Measurements from ENCODE around the gene KCNH5.

The KCNH5 gene

GRCh38 chr14:63009495-63009894 lies 35.8 kb downstream of the KCNH5 start:
- no peak for DNase-seq (ENCODE audit: low read depth in 3 of 3, low spot score in 1 of 3)

- DNase-seq (ENCODE audit: low read depth in 3 of 3, low spot score in 1 of 3) = no peak
Measured at GRCh38 chr14:63006531-63006930, 38.7 kb downstream of the KCNH5 start.

- no peak for DNase-seq (ENCODE audit: low read depth in 3 of 3, low spot score in 1 of 3)
Measured at GRCh38 chr14:62994096-62994495, 51.2 kb downstream of the KCNH5 start.

GRCh38 chr14:62988967-62989366 lies 56.3 kb downstream of the KCNH5 start:
- DNase-seq (ENCODE audit: low read depth in 3 of 3, low spot score in 1 of 3) = no peak

GRCh38 chr14:62983821-62984220 lies 61.4 kb downstream of the KCNH5 start:
- no peak for DNase-seq (ENCODE audit: low read depth in 3 of 3, low spot score in 1 of 3)

GRCh38 chr14:62980693-62981092 lies 64.6 kb downstream of the KCNH5 start:
- no peak for DNase-seq (ENCODE audit: low read depth in 3 of 3, low spot score in 1 of 3)

- DNase-seq (ENCODE audit: low read depth in 3 of 3, low spot score in 1 of 3) = no peak
Measured at GRCh38 chr14:62957562-62957961, 87.7 kb downstream of the KCNH5 start.

GRCh38 chr14:62956413-62956812 lies 88.8 kb downstream of the KCNH5 start:
- DNase-seq (ENCODE audit: low read depth in 3 of 3, low spot score in 1 of 3) = no peak

- DNase-seq (ENCODE audit: low read depth in 3 of 3, low spot score in 1 of 3) = no peak
Measured at GRCh38 chr14:62954165-62954564, 91.1 kb downstream of the KCNH5 start.

GRCh38 chr14:62952226-62952625 lies 93.0 kb downstream of the KCNH5 start:
- DNase-seq (ENCODE audit: low read depth in 3 of 3, low spot score in 1 of 3) = no peak

GRCh38 chr14:62947301-62947700 lies 98.0 kb downstream of the KCNH5 start:
- no peak for DNase-seq (ENCODE audit: low read depth in 3 of 3, low spot score in 1 of 3)

GRCh38 chr14:62946221-62946620 lies 99.0 kb downstream of the KCNH5 start:
- no peak for DNase-seq (ENCODE audit: low read depth in 3 of 3, low spot score in 1 of 3)

GRCh38 chr14:62943202-62943601 lies 102.1 kb downstream of the KCNH5 start:
- no peak for DNase-seq (ENCODE audit: low read depth in 3 of 3, low spot score in 1 of 3)

- DNase-seq (ENCODE audit: low read depth in 3 of 3, low spot score in 1 of 3) = no peak
Measured at GRCh38 chr14:62939970-62940369, 105.3 kb downstream of the KCNH5 start.

GRCh38 chr14:62938778-62939177 lies 106.5 kb downstream of the KCNH5 start:
- no peak for DNase-seq (ENCODE audit: low read depth in 3 of 3, low spot score in 1 of 3)

GRCh38 chr14:62934439-62934838 lies 110.8 kb downstream of the KCNH5 start:
- DNase-seq (ENCODE audit: low read depth in 3 of 3, low spot score in 1 of 3) = no peak

GRCh38 chr14:62921466-62921865 lies 123.8 kb downstream of the KCNH5 start:
- DNase-seq (ENCODE audit: low read depth in 3 of 3, low spot score in 1 of 3) = no peak

GRCh38 chr14:62916551-62916950 lies 128.7 kb downstream of the KCNH5 start:
- no peak for DNase-seq (ENCODE audit: low read depth in 3 of 3, low spot score in 1 of 3)

- DNase-seq (ENCODE audit: low read depth in 3 of 3, low spot score in 1 of 3) = no peak
Measured at GRCh38 chr14:62914873-62915272, 130.4 kb downstream of the KCNH5 start.

GRCh38 chr14:62914025-62914424 lies 131.2 kb downstream of the KCNH5 start:
- DNase-seq (ENCODE audit: low read depth in 3 of 3, low spot score in 1 of 3) = no peak

- no peak for DNase-seq (ENCODE audit: low read depth in 3 of 3, low spot score in 1 of 3)
Measured at GRCh38 chr14:62908506-62908905, 136.8 kb downstream of the KCNH5 start.

GRCh38 chr14:62905566-62905965 lies 139.7 kb downstream of the KCNH5 start:
- DNase-seq (ENCODE audit: low read depth in 3 of 3, low spot score in 1 of 3) = no peak

GRCh38 chr14:62897771-62898170 lies 147.5 kb downstream of the KCNH5 start:
- DNase-seq (ENCODE audit: low read depth in 3 of 3, low spot score in 1 of 3) = no peak

GRCh38 chr14:62896932-62897456 lies 148.3 kb downstream of the KCNH5 start:
- DNase-seq (ENCODE audit: low read depth in 3 of 3, low spot score in 1 of 3) = no peak

All from stimulated activated CD4-positive, alpha-beta T cell treated with anti-CD3 and anti-CD28 coated beads, TNF-alpha, amount 100 ng/mL, for 1 hour (primary cell).